ENCODE measurements around the gene COL25A1.
A peak's percentile ranks its signal among the peaks of the same experiment; 100 is the strongest.

The COL25A1 gene

DNA sequence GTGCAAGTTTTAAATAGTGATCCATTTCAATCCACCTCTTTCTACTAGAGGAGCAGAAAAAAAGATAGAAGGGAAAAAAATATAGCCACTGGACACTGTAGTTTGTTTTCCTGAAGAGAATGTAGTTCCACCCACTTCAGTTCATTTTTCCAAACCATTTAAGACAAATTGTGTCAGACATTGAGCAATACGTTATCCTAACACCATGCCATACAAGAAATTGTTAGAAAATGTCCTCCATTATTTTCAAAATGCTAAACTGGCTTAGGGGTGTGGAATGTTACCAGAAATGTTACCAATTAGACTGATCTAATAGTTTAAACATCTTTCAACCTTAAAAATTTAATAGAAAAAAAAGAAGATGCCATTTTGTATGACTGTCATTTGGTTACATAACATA is 491.0 kb downstream of the COL25A1 start:
- DNase-seq (ENCODE audit: low read depth in 2 of 2): no peak

- no peak for DNase-seq (ENCODE audit: low read depth in 2 of 2)
These were observed 492.4 kb downstream of the COL25A1 start for GRCh38 chr4:108810087-108810486.

- DNase-seq (ENCODE audit: low read depth in 2 of 2): no peak
These were observed 497.7 kb downstream of the COL25A1 start for GRCh38 chr4:108804648-108805273.

DNA sequence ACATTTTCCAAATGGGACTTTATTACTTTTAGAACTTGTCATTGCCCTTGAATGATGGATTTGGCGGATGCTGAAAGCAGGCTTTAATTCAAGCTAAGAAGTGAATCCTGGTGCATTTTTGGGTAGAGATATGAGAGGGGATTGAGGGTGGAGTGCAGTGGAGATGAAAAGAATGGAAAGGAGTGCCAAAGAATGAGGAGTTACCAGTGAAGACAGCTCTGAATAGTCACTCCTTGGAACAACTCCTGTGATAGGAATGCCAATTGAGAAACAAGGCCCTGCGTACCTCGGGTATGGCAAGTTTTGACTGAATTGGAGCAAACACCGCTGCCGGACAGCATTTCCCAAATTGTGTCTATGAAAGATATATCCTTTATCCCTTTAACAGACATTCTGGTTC is 503.2 kb downstream of the COL25A1 start:
- DNase-seq (ENCODE audit: low read depth in 2 of 2): no peak

DNA sequence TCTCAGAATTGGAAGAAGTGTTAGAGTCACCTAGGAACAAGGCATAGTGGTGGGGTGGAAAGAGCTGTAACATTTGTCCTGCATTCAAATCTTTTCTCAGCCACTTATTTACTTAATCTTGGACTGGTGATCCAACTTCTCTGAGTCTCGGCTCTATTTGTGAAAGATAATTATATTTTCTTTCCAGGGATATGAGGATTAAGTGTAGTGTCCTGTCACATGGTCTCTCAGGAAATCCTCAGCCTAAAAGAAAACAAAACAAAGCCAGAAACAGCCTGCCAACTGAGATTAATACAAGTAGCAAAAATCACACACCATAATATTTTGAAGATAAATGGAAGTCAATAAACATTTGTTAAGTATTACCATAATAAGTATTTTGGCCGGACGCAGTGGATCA is 506.3 kb downstream of the COL25A1 start:
- DNase-seq (ENCODE audit: low read depth in 2 of 2): no peak

DNA sequence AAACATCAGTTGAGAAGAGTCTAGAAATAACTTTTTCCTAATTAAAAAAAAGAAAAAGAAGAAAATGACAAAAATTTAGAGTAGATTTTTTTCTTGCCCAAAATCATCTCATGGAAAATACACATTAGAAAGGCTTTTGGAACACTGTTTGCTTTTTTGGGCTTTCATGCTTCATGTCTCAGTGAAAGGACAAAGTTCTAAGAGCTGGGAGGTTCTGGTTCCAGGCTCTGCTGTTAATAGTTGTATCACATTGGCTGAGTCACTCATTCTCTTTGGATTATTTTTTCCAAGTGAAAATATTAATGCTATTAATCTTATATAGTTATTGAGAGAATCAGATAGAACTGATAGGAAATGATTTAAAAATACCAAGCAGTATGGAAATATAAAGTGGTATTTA is 506.7 kb downstream of the COL25A1 start:
- no peak for DNase-seq (ENCODE audit: low read depth in 2 of 2)

- DNase-seq (ENCODE audit: low read depth in 2 of 2): no peak
These were observed 508.3 kb downstream of the COL25A1 start for GRCh38 chr4:108794136-108794535.

- DNase-seq (ENCODE audit: low read depth in 2 of 2): no peak
These were observed 509.0 kb downstream of the COL25A1 start for GRCh38 chr4:108793415-108793814.

GRCh38 chr4:108788731-108789130 is 513.7 kb downstream of the COL25A1 start:
- DNase-seq (ENCODE audit: low read depth in 2 of 2): no peak

DNA sequence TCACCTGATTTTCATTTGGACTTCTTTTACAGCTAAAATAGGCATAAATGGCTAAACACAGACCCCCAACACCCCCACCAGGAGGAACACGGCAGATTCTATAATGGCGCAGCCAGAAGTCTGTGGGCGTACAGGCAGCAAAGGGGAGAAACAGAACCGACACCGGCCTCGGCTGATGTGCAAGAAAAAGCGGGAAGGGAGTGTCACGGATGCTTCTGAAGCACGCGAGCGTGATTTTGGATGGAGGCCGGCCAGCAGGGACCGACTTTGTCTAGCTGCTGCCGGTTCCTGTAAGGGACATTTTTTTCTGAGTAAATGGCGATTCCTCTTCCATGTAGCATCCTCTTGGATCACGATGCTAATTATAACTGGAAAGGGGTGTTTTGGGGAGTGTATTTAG is 514.7 kb downstream of the COL25A1 start:
- no peak for DNase-seq (ENCODE audit: low read depth in 2 of 2)

- DNase-seq (ENCODE audit: low read depth in 2 of 2): no peak
These were observed 515.4 kb downstream of the COL25A1 start for GRCh38 chr4:108787106-108787505.

- no peak for DNase-seq (ENCODE audit: low read depth in 2 of 2)
These were observed 516.1 kb downstream of the COL25A1 start for GRCh38 chr4:108786351-108786750.

GRCh38 chr4:108783665-108784463 is 518.6 kb downstream of the COL25A1 start:
- DNase-seq (ENCODE audit: low read depth in 2 of 2): no peak

- DNase-seq (ENCODE audit: low read depth in 2 of 2): no peak
These were observed 522.5 kb downstream of the COL25A1 start for GRCh38 chr4:108779958-108780357.

- DNase-seq (ENCODE audit: low read depth in 2 of 2): no peak
These were observed 525.1 kb downstream of the COL25A1 start for GRCh38 chr4:108777388-108777787.

DNA sequence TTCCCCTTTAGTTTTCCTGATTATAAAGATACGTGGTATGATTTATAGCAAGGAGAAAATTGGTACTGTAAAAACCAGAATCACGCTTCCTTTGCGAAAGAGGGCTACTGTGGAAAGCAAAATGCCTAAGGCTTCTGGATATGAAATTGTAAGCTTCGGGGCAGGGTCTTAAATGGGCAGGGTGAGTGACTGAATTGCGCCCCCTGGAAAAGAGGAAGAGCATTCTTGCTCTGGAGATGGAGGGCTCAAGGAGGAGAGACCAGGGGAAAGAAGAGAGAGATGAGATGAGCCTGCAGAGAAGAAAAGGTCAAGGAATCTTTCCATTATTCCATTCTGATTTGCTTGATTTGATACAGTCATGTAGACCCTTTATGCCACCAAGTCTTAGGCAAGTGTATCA is 526.5 kb downstream of the COL25A1 start:
- no peak for DNase-seq (ENCODE audit: low read depth in 2 of 2)

- no peak for DNase-seq (ENCODE audit: low read depth in 2 of 2)
These were observed 527.5 kb downstream of the COL25A1 start for GRCh38 chr4:108774809-108775530.

- no peak for DNase-seq (ENCODE audit: low read depth in 2 of 2)
These were observed 530.1 kb downstream of the COL25A1 start for GRCh38 chr4:108772402-108772801.

GRCh38 chr4:108766058-108766457 is 536.4 kb downstream of the COL25A1 start:
- DNase-seq (ENCODE audit: low read depth in 2 of 2): no peak

- DNase-seq (ENCODE audit: low read depth in 2 of 2): no peak
These were observed 538.5 kb downstream of the COL25A1 start for GRCh38 chr4:108763986-108764385.

- DNase-seq (ENCODE audit: low read depth in 2 of 2): no peak
These were observed 539.2 kb downstream of the COL25A1 start for GRCh38 chr4:108763226-108763593.

GRCh38 chr4:108762559-108763225 is 539.8 kb downstream of the COL25A1 start, which contains the start of gene ETNPPL:
ETNPPL (minus strand) TSS chr4:108763053; CDS start chr4:108762898, 155 bp downstream.
- DNase-seq (ENCODE audit: low read depth in 2 of 2): peak in 1 of 2 donors; percentile 4
